ENCODE measurements around the gene FAU. TPM values are rescaled to one million over a fixed set of nuclear protein-coding genes. Genes with fewer than 3 reads are reported as not detected.
A peak's percentile ranks its signal among the peaks of the same experiment; 100 is the strongest.

Gene FAU
- total and polyA plus RNA-seq, 2 of the 13 experiments (the other 11 are each of a cell fraction or from before 2014, with no cell fraction given), result 374 to 869 TPM

GRCh38 chr11:65117206-65118096, 4.5 kb downstream of the FAU start, which contains the start of gene ZNHIT2 (continued):
- peak; percentile 82 for TF ChIP-seq ZNF687 (CRISPR knock-in tag; IDR thresholded peaks at IDR 0.05)
- 0 out of 2 replicates have a peak, but pooled peaks have one; percentile 12 for TF ChIP-seq ARID5B (CRISPR knock-in tag; IDR thresholded peaks at IDR 0.05)
- no peak; the same call in none of the 2 replicates for TF ChIP-seq MEIS2 (CRISPR knock-in tag; IDR thresholded peaks at IDR 0.05)
- 0 out of 2 replicates have a peak, but pooled peaks have one; percentile 46 for TF ChIP-seq CENPBD1 (CRISPR knock-in tag; IDR thresholded peaks at IDR 0.05; ENCODE audit: borderline replicate concordance, low read depth)
- no peak for TF ChIP-seq GPBP1L1 (CRISPR knock-in tag; IDR thresholded peaks at IDR 0.05)
- peak; percentile 100 for TF ChIP-seq ZFY (CRISPR knock-in tag; IDR thresholded peaks at IDR 0.05)
- TF ChIP-seq SYNCRIP (IDR thresholded peaks at IDR 0.05; ENCODE audit: insufficient read depth, low read depth, low read length), result no peak
- TF ChIP-seq ZNF317 (CRISPR knock-in tag; IDR thresholded peaks at IDR 0.05), result peak; percentile 33; the same call in 1 of the 2 replicates
- TF ChIP-seq ZNF20 (CRISPR knock-in tag; IDR thresholded peaks at IDR 0.05), result no peak
- peak; percentile 39; the same call in 1 of the 2 replicates for TF ChIP-seq ZBTB7A (CRISPR knock-in tag; IDR thresholded peaks at IDR 0.05)
- TF ChIP-seq MXD3 (CRISPR knock-in tag; IDR thresholded peaks at IDR 0.05), result no peak
- no peak for TF ChIP-seq NR2F6 (IDR thresholded peaks at IDR 0.05)
- peak; percentile 13; the same call in 1 of the 2 replicates for TF ChIP-seq NR2F6 (CRISPR knock-in tag; IDR thresholded peaks at IDR 0.05)
- peak; percentile 58; the same call in 1 of the 2 replicates for TF ChIP-seq ZNF230 (CRISPR knock-in tag; IDR thresholded peaks at IDR 0.05)
- TF ChIP-seq EZH2 (conservative IDR thresholded peaks at IDR 0.05; ENCODE audit: low read depth, low read length), result no peak
- peak; percentile 94 for TF ChIP-seq CREM (IDR thresholded peaks at IDR 0.05)
- TF ChIP-seq CREM (CRISPR knock-in tag; IDR thresholded peaks at IDR 0.05), result no peak

Data from HepG2 (cell line).